Ascending aorta (tissue), 2 donors: ENCODE data around the gene CELF2. TPM values are rescaled to one million over a fixed set of nuclear protein-coding genes. Genes with fewer than 3 reads are reported as not detected.

Experiments used
- DNase-seq, 2 donors: peaks; one replicate each; pipeline ENCODE4 v3.0.0-alpha.2; 2019; ENCODE audit warnings: low spot score in 2 of 2
- H3K27ac ChIP-seq, 2 donors: fragments of 200-600 bp; sonication (generic); one replicate each; pipeline ENCODE4 v1.5.1; 2016 to 2017; ENCODE audit warnings: mild to moderate bottlenecking in 1 of 2
- H3K27me3 ChIP-seq: fragments of 200-600 bp; sonication (generic); one replicate; pipeline ENCODE4 v1.5.1; 2017
- H3K36me3 ChIP-seq, 2 donors: fragments of 200-600 bp; sonication (generic); one replicate each; pipeline ENCODE4 v1.5.1; 2016
- H3K4me1 ChIP-seq, 2 donors: fragments of 200-600 bp; sonication (generic); one replicate each; pipeline ENCODE4 v1.5.1; 2016 to 2017; ENCODE audit warnings: mild to moderate bottlenecking in 1 of 2
- H3K4me3 ChIP-seq, 2 donors: fragments of 200-600 bp; sonication (generic); one replicate each; pipeline ENCODE4 v1.5.1; 2016 to 2017; ENCODE audit warnings: mild to moderate bottlenecking in 1 of 2
- H3K9me3 ChIP-seq, 2 donors: fragments of 200-600 bp; sonication (generic); one replicate each; pipeline ENCODE4 v1.5.1; 2016
- intact Hi-C: fragments of 100-400 bp; cut with DNase I; formaldehyde crosslinking; loops from one replicate; pipeline ENCODE4 v1.15.1; 2023
- total RNA-seq: library from RNA; depleted of rRNA; stranded (reverse); fragments of >200 nt; gene quantifications from one replicate; pipeline ENCODE4 v1.1.0, GENCODE V29; 2016
- TF ChIP-seq, protein P1 (sequence below), 3 experiments: fragments of 200-600 bp in 2 of 3; fragments of 450-650 bp in 1 of 3; sonication (generic) in 2 of 3; IDR thresholded peaks; one replicate each; pipeline ENCODE4 v1.5.1; 2016 to 2019; ENCODE audit warnings: antibody characterized with exemption in 3 of 3, mild to moderate bottlenecking in 1 of 3, moderate library complexity in 1 of 3

Gene CELF2
- total RNA-seq, 1 donor from 2014 or later = 26.6 TPM

DNA sequence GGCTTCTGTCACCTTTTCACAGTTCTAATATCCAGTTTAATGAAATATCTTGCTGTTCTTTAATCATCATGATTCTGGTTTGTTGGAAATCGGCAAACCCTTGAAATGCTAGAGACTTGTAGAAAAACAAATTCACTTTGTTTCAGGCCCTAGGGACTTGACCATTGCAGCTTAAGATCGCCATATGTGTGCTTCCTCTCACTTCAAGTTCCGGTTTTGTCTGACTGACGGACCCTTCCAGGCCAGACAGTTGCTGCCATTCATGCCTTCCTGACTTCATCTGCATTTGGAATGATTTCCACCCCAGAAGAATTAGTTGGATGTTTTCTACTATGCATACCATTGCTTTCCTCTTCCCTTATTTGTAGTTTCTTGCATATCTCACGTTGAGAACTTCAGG lies 125.6 kb downstream of the CELF2 start:
- Histone ChIP-seq H3K27me3 (no peaks in the 10 kb centered on the region), H3K36me3 (no peaks in the 10 kb centered on the region), H3K9me3 (no peaks in the 10 kb centered on the region), H3K4me1 (peaks cover 0 to 7% of the 10 kb centered on the region in 2 donors), H3K4me3 (no peak overlapping the region), H3K27ac (no peak overlapping the region)
- TF ChIP-seq, protein P1, sequence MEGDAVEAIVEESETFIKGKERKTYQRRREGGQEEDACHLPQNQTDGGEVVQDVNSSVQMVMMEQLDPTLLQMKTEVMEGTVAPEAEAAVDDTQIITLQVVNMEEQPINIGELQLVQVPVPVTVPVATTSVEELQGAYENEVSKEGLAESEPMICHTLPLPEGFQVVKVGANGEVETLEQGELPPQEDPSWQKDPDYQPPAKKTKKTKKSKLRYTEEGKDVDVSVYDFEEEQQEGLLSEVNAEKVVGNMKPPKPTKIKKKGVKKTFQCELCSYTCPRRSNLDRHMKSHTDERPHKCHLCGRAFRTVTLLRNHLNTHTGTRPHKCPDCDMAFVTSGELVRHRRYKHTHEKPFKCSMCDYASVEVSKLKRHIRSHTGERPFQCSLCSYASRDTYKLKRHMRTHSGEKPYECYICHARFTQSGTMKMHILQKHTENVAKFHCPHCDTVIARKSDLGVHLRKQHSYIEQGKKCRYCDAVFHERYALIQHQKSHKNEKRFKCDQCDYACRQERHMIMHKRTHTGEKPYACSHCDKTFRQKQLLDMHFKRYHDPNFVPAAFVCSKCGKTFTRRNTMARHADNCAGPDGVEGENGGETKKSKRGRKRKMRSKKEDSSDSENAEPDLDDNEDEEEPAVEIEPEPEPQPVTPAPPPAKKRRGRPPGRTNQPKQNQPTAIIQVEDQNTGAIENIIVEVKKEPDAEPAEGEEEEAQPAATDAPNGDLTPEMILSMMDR (IDR thresholded peaks at IDR 0.05) = no peak
- no peak for DNase-seq
- intact Hi-C loops = no loop called here

DNA sequence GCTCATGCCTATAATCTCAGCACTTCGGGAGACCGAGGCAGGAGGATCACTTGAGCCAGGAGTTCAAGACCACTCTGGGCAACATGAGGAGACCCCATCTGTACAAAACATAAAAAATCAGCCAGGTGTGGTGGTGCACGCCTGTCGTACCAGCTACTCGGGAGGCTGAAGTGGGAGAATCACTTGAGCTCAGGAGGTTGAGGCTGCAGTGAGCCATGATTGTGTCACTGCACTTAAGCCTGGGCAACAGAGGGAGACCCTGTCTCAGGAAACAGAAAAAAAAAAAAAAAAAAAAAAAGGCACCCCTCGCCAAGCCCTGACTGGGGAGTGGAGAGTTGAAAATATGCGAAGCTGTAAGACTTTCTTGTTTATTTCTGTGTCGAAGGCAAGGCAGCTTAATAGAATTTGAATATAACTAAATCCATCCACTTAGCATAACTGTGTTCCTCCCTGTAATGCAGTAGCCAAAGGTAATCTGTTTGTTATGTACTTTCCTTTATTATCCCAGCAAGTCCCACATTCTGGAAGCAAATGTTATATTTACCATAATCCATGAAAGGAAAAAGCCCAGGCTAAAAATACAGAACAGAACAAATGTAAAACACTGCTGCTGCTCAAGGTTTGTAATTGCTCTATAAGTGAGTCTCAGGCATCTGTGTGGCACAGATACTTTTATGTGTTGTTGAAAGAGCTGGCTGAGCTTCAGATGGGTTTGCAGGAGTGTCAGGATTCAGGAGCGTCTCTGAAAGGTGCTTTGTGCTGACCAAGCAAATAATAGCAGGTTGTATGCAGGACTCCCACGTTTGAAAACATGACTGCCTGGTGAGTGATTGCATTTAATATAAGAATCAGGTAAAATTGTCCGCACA lies 127.2 kb downstream of the CELF2 start:
- TF ChIP-seq, protein P1 (IDR thresholded peaks at IDR 0.05) = no peak
- no peak for DNase-seq
- intact Hi-C loops = no loop called here
- Histone ChIP-seq H3K4me3 (no peak overlapping the region), H3K36me3 (no peaks in the 10 kb centered on the region), H3K27ac (no peak overlapping the region), H3K9me3 (no peaks in the 10 kb centered on the region), H3K27me3 (no peaks in the 10 kb centered on the region), H3K4me1 (peaks cover 0 to 10% of the 10 kb centered on the region in 2 donors)

DNA sequence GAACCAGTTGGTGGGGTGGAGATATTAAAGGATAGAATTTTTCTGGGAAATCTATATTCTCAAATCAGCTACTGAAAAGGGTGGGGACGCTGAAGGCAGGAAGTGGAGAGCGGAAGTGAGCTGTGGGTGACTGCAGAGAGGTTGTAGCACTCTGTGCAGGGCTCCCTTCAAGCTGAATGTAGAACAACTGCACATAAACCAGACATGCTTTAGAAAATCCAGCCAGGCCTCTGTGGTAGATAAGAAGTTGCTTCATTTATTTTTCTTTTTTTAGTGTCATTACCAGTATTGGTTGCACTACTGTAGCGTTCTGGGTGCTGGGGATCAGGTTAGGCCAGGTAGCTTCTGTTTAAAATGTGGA lies 127.8 kb downstream of the CELF2 start:
- intact Hi-C loops = no loop called here
- H3K27ac ChIP-seq = no peak overlapping the region
- TF ChIP-seq, protein P1 (IDR thresholded peaks at IDR 0.05) = no peak
- H3K36me3 ChIP-seq = no peaks in the 10 kb centered on the region
- no peak overlapping the region for H3K4me3 ChIP-seq
- DNase-seq = no peak
- H3K27me3 ChIP-seq = no peaks in the 10 kb centered on the region
- H3K4me1 ChIP-seq = peaks cover 0 to 10% of the 10 kb centered on the region in 2 donors
- H3K9me3 ChIP-seq = no peaks in the 10 kb centered on the region

DNA sequence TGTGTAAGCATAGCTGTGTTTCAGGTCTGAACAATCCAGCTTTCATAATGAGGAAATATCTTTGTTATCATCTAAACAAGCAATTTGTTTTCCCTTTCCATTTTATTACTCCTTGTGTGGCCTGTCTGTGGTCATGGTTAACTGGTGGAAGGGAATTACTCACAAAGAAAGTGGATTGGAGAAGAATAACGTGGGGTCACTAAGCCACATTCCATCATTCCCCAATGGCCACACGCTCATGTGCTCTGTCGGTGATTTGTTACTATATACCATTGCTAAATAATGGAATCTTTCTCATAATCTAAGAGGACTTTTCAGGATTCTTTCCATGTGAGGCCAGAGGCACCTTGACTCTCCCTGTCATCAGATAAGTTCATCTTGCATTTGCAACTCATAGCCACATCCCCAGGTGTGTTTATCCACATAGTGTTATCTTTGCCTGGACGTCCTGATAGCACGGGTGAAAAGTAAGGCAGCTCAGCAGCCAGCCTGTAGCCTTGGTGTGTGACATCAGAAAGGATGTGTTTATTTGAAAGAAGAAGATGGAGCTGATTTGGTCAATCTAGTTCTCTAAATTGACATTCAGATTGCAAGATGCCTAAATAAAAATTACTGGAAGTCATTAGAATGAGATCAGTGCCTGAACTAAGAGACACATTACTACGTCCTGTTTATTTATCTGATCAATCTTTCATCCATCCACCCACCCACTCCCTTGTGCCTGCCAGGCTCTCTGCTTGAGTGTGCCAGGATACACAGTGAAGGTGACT lies 128.9 kb downstream of the CELF2 start:
- no peak overlapping the region for H3K4me3 ChIP-seq
- no peaks in the 10 kb centered on the region for H3K27me3 ChIP-seq
- TF ChIP-seq, protein P1 (IDR thresholded peaks at IDR 0.05) = no peak
- intact Hi-C loops = no loop called here
- DNase-seq = no peak
- no peak overlapping the region for H3K27ac ChIP-seq
- no peaks in the 10 kb centered on the region for H3K9me3 ChIP-seq
- no peaks in the 10 kb centered on the region for H3K36me3 ChIP-seq
- H3K4me1 ChIP-seq = peaks cover 0 to 17% of the 10 kb centered on the region in 2 donors

DNA sequence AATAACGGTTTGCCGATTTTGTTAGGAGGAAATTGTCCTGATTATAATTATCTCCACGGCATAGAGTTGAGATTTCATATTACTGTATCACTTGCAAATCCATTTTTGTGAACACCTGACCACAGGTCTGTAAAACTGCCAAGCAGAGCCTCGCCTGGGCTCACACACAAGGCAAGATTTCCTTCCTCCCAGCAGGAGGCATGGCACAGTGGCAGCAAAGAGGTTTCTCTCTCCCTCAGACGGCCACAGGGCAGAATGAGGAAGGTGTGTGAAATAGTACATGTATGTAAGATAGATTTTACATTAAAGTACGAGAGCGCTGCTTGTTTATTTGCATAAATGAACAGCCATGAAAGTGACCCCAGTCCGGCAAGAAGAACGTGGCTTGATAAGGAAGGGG lies 130.1 kb downstream of the CELF2 start:
- intact Hi-C loops = no loop called here
- Histone ChIP-seq H3K4me1 (peaks cover 0 to 20% of the 10 kb centered on the region in 2 donors), H3K27me3 (no peaks in the 10 kb centered on the region), H3K4me3 (no peak overlapping the region), H3K9me3 (no peaks in the 10 kb centered on the region), H3K27ac (no peak overlapping the region), H3K36me3 (no peaks in the 10 kb centered on the region)
- DNase-seq = no peak
- TF ChIP-seq, protein P1 (IDR thresholded peaks at IDR 0.05) = no peak
